K562 (cell line): ENCODE measurements around the gene PLCB1. TPM values are rescaled to one million over a fixed set of nuclear protein-coding genes. Genes with fewer than 3 reads are reported as not detected.

Source experiments
- FOSL1 ChIP-seq: fragments of 200-800 bp; sonication (Bioruptor generic); conservative IDR thresholded peaks from 2 replicates; pipeline ENCODE4 v1.6.1; 2016; ENCODE audit warnings: missing genetic modification characterization, missing compliant biosample characterization
- FOXJ2 ChIP-seq: fragments of 200-800 bp; sonication (Bioruptor generic); IDR thresholded peaks from 2 replicates; pipeline ENCODE4 v1.6.1; 2016; ENCODE audit warnings: missing genetic modification characterization, missing compliant biosample characterization
- HCFC1 ChIP-seq: IDR thresholded peaks from 2 replicates; pipeline ENCODE4 v1.6.1; 2012; ENCODE audit warnings: low read depth, low read length, improper control_type of control experiment
- HSF4 ChIP-seq: fragments of 250-450 bp; sonication (Bioruptor Pico); IDR thresholded peaks from 2 replicates; pipeline ENCODE4 v2.1.2; 2022; ENCODE audit warnings: mild to moderate bottlenecking, moderate library complexity, borderline replicate concordance
- MBD2 ChIP-seq: sonication (generic); IDR thresholded peaks from 2 replicates; pipeline ENCODE4 v1.6.1; 2016; ENCODE audit warnings: low read depth, borderline replicate concordance
- NCOA1 ChIP-seq: fragments of 450-650 bp; IDR thresholded peaks from 2 replicates; pipeline ENCODE4 v1.6.1; 2016; ENCODE audit warnings: low read depth
- NFE2L1 ChIP-seq: fragments of 450-650 bp; IDR thresholded peaks from 2 replicates; pipeline ENCODE4 v1.6.1; 2016; ENCODE audit warnings: missing genetic modification characterization, low read depth, mild to moderate bottlenecking, missing compliant biosample characterization, moderate library complexity, borderline replicate concordance
- NFYB ChIP-seq: IDR thresholded peaks from 2 replicates; pipeline ENCODE4 v1.6.1; 2011; ENCODE audit warnings: mild to moderate bottlenecking, moderate library complexity; ENCODE audit not compliant: insufficient read length; ENCODE audit errors: extremely low read depth
- STAT5A ChIP-seq: IDR thresholded peaks from 2 replicates; pipeline ENCODE4 v1.6.1; 2012; ENCODE audit warnings: low read length, inconsistent platforms, borderline replicate concordance
- ZBTB40 ChIP-seq, 2 experiments: fragments of 450-650 bp in 1 of 2; sonication (generic) in 1 of 2; formaldehyde crosslinking in 1 of 2; IDR thresholded peaks; 2 replicates each; pipeline versions ENCODE4 v1.7.1 to v1.9.0; 2016 to 2022; ENCODE audit warnings: inconsistent platforms in 1 of 2, mild to moderate bottlenecking in 1 of 2, missing genetic modification reagents in 1 of 2
- ZC3H8 ChIP-seq: fragments of 450-650 bp; IDR thresholded peaks from 2 replicates; pipeline ENCODE4 v1.6.1; 2017
- ZNF263 ChIP-seq: sonication (generic); formaldehyde crosslinking; IDR thresholded peaks from 2 replicates; pipeline ENCODE4 v1.8.0; 2022; ENCODE audit warnings: mild to moderate bottlenecking, missing genetic modification reagents, borderline replicate concordance
- polyA plus RNA-seq, 8 experiments: library from polyadenylated mRNA; depleted of rRNA in 4 of 8; stranded (reverse) in 5 of 8; unstranded in 3 of 8; fragments of >200 nt; fragmentation: Nextera tagmentation in 2 of 8; fragmentation: Illumina TruSeq in 1 of 8; extraction: Ambion mirVana in 2 of 8; extraction: Trizol in 1 of 8; gene quantifications; 2 replicates each; pipeline versions ENCODE4 v1.2.1 to v1.2.3, GENCODE V29; 2011 to 2014; ENCODE audit warnings: inconsistent platforms in 1 of 8, missing spikeins in 1 of 8
- total RNA-seq, 7 experiments: library from RNA; depleted of rRNA in 6 of 7; stranded (reverse); fragments of >200 nt in 6 of 7; fragmentation: Illumina TruSeq in 2 of 7; extraction: Trizol in 2 of 7; gene quantifications; 2 replicates each; pipeline versions ENCODE4 v1.2.1 to v1.2.3, GENCODE V29; 2011 to 2021; ENCODE audit warnings: low replicate concordance in 1 of 7
- TF ChIP-seq, protein P1 (sequence below): sonication (generic); formaldehyde crosslinking; IDR thresholded peaks from 2 replicates; pipeline ENCODE4 v1.9.0; 2022; ENCODE audit warnings: mild to moderate bottlenecking, missing genetic modification reagents
- TF ChIP-seq, protein P2 (sequence below): fragments of 250-450 bp; sonication (Bioruptor Pico); IDR thresholded peaks from 2 replicates; pipeline ENCODE4 v1.8.0; 2022; ENCODE audit warnings: inconsistent platforms, mild to moderate bottlenecking, moderate library complexity, borderline replicate concordance
- TF ChIP-seq, protein P3 (sequence below): IDR thresholded peaks from 3 replicates; pipeline ENCODE4 v1.6.1; 2011; ENCODE audit warnings: borderline replicate concordance, mild to moderate bottlenecking, moderate library complexity; ENCODE audit not compliant: insufficient read length; ENCODE audit errors: extremely low read depth

PLCB1 gene
- total and polyA plus RNA-seq, 9 of the 15 experiments (the other 6 are each of a cell fraction or from before 2014, with no cell fraction given), result 0.34 to 3.1 (median 1.3) TPM

DNA sequence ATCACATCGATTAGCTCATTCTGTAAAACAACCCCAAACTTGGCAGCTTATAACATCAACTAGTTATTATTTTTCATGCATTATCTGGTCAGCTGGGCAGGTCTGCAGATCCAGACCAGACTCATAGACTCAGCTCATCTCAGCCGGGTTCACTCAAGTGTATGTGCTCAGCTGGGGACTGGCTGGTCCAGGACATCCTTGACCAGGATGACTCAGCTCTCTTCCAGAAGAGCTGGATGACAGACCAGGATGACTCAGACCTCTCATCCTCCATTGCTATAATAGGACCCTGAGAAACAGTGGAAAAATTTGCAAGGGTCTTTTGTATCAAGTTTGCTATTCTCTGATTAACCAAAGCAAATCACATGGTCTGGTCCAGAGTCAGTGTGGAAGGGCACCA, 624.3 kb downstream of the PLCB1 start (continued):
- TF ChIP-seq NFYB (no peak), ZC3H8 (no peak), STAT5A (no peak), ZNF263 (CRISPR knock-in tag) (no peak), HSF4 (CRISPR knock-in tag) (no peak), NFE2L1 (tag) (peak; percentile 55), MBD2 (no peak), FOXJ2 (tag) (no peak), NCOA1 (no peak), HCFC1 (no peak), ZBTB40 (IDR thresholded peaks at IDR 0.05) (no peak), ZBTB40 (CRISPR knock-in tag; IDR thresholded peaks at IDR 0.05) (no peak), FOSL1 (peak; percentile 61)
- TF ChIP-seq, protein P1, sequence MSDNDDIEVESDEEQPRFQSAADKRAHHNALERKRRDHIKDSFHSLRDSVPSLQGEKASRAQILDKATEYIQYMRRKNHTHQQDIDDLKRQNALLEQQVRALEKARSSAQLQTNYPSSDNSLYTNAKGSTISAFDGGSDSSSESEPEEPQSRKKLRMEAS (CRISPR knock-in tag), result no peak
- TF ChIP-seq, protein P2, sequence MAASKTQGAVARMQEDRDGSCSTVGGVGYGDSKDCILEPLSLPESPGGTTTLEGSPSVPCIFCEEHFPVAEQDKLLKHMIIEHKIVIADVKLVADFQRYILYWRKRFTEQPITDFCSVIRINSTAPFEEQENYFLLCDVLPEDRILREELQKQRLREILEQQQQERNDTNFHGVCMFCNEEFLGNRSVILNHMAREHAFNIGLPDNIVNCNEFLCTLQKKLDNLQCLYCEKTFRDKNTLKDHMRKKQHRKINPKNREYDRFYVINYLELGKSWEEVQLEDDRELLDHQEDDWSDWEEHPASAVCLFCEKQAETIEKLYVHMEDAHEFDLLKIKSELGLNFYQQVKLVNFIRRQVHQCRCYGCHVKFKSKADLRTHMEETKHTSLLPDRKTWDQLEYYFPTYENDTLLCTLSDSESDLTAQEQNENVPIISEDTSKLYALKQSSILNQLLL (CRISPR knock-in tag), result no peak
- TF ChIP-seq, protein P3, sequence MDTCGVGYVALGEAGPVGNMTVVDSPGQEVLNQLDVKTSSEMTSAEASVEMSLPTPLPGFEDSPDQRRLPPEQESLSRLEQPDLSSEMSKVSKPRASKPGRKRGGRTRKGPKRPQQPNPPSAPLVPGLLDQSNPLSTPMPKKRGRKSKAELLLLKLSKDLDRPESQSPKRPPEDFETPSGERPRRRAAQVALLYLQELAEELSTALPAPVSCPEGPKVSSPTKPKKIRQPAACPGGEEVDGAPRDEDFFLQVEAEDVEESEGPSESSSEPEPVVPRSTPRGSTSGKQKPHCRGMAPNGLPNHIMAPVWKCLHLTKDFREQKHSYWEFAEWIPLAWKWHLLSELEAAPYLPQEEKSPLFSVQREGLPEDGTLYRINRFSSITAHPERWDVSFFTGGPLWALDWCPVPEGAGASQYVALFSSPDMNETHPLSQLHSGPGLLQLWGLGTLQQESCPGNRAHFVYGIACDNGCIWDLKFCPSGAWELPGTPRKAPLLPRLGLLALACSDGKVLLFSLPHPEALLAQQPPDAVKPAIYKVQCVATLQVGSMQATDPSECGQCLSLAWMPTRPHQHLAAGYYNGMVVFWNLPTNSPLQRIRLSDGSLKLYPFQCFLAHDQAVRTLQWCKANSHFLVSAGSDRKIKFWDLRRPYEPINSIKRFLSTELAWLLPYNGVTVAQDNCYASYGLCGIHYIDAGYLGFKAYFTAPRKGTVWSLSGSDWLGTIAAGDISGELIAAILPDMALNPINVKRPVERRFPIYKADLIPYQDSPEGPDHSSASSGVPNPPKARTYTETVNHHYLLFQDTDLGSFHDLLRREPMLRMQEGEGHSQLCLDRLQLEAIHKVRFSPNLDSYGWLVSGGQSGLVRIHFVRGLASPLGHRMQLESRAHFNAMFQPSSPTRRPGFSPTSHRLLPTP, result no peak
